HepG2 (cell line): Measurements from ENCODE around the gene ATR. TPM values are rescaled to one million over a fixed set of nuclear protein-coding genes. Genes with fewer than 3 reads are reported as not detected.
A peak's percentile ranks its signal among the peaks of the same experiment; 100 is the strongest.

ENCODE experiments used
- ELF1 ChIP-seq: sonication (generic); formaldehyde crosslinking; IDR thresholded peaks from 2 replicates; pipeline ENCODE4 v1.4.0; 2020; ENCODE audit warnings: missing genetic modification reagents
- FLYWCH1 ChIP-seq: sonication (generic); formaldehyde crosslinking; IDR thresholded peaks from 2 replicates; pipeline ENCODE4 v1.8.1; 2023; ENCODE audit warnings: mild to moderate bottlenecking, missing genetic modification reagents
- FOXC1 ChIP-seq: sonication (generic); formaldehyde crosslinking; IDR thresholded peaks from 2 replicates; pipeline ENCODE4 v1.8.0; 2022; ENCODE audit warnings: mild to moderate bottlenecking, missing genetic modification reagents, borderline replicate concordance
- HHEX ChIP-seq: IDR thresholded peaks from 2 replicates; pipeline ENCODE4 v1.6.1; 2016; ENCODE audit warnings: control low read depth
- HMG20B ChIP-seq: conservative IDR thresholded peaks from 2 replicates; pipeline ENCODE4 v1.6.1; 2016; ENCODE audit warnings: missing genetic modification reagents, missing compliant biosample characterization
- KDM5B ChIP-seq: sonication (generic); formaldehyde crosslinking; IDR thresholded peaks from 2 replicates; pipeline ENCODE4 v1.4.0; 2020; ENCODE audit warnings: missing genetic modification reagents, mild to moderate bottlenecking, borderline replicate concordance
- KLF15 ChIP-seq: sonication (generic); formaldehyde crosslinking; IDR thresholded peaks from 2 replicates; pipeline ENCODE4 v1.8.1; 2023; ENCODE audit warnings: borderline replicate concordance, mild to moderate bottlenecking, inconsistent platforms, missing genetic modification reagents, mixed read lengths
- MED8 ChIP-seq: sonication (generic); formaldehyde crosslinking; IDR thresholded peaks from 2 replicates; pipeline ENCODE4 v1.8.1; 2023; ENCODE audit warnings: mild to moderate bottlenecking, missing genetic modification reagents; ENCODE audit not compliant: insufficient replicate concordance
- NRL ChIP-seq: sonication (generic); formaldehyde crosslinking; IDR thresholded peaks from 2 replicates; pipeline ENCODE4 v1.5.0; 2020; ENCODE audit warnings: missing genetic modification reagents, mild to moderate bottlenecking, moderate library complexity, borderline replicate concordance
- REL ChIP-seq: sonication (generic); formaldehyde crosslinking; conservative IDR thresholded peaks from 2 replicates; pipeline ENCODE4 v1.8.0; 2022; ENCODE audit warnings: mild to moderate bottlenecking, missing genetic modification reagents, moderate library complexity
- RXRA ChIP-seq: sonication (generic); formaldehyde crosslinking; IDR thresholded peaks from 2 replicates; pipeline ENCODE4 v1.5.1; 2020; ENCODE audit warnings: missing genetic modification reagents
- SP5 ChIP-seq: IDR thresholded peaks from 2 replicates; pipeline ENCODE4 v1.6.1; 2016; ENCODE audit warnings: low read depth, borderline replicate concordance
- TEAD3 ChIP-seq: optimal IDR thresholded peaks from 2 replicates; pipeline ENCODE3; 2016; ENCODE audit warnings: borderline replicate concordance
- TOE1 ChIP-seq: sonication (generic); formaldehyde crosslinking; IDR thresholded peaks from 2 replicates; pipeline ENCODE4 v1.4.0; 2020; ENCODE audit warnings: mild to moderate bottlenecking, missing genetic modification reagents
- USF2 ChIP-seq, 2 experiments: sonication (generic) in 1 of 2; formaldehyde crosslinking in 1 of 2; IDR thresholded peaks; 2 replicates each; pipeline versions ENCODE4 v1.5.1 to v1.6.1; 2011 to 2020; ENCODE audit warnings: borderline replicate concordance in 1 of 2, low read depth in 1 of 2, low read length in 1 of 2, mild to moderate bottlenecking in 1 of 2, missing genetic modification reagents in 1 of 2, moderate library complexity in 1 of 2
- ZFP62 ChIP-seq: sonication (generic); formaldehyde crosslinking; IDR thresholded peaks from 2 replicates; pipeline ENCODE4 v1.4.0; 2020; ENCODE audit warnings: missing genetic modification reagents
- ZNF547 ChIP-seq: sonication (generic); formaldehyde crosslinking; IDR thresholded peaks from 2 replicates; pipeline ENCODE4 v1.5.1; 2020; ENCODE audit warnings: mild to moderate bottlenecking, missing genetic modification reagents
- ZNF580 ChIP-seq: IDR thresholded peaks from 2 replicates; pipeline ENCODE4 v1.6.1; 2016; ENCODE audit warnings: low read depth, borderline replicate concordance
- ZNF646 ChIP-seq: sonication (generic); formaldehyde crosslinking; IDR thresholded peaks from 2 replicates; pipeline ENCODE4 v1.9.0; 2021; ENCODE audit warnings: mild to moderate bottlenecking, missing genetic modification reagents
- ZNF740 ChIP-seq: sonication (generic); formaldehyde crosslinking; IDR thresholded peaks from 2 replicates; pipeline ENCODE4 v1.4.0; 2020; ENCODE audit warnings: missing genetic modification reagents
- polyA plus RNA-seq, 8 experiments: library from polyadenylated mRNA; depleted of rRNA in 3 of 8; stranded (reverse) in 7 of 8; unstranded in 1 of 8; fragments of >200 nt; fragmentation: Illumina TruSeq in 4 of 8; extraction: Trizol in 4 of 8; gene quantifications; 2 replicates each; pipeline versions ENCODE4 v1.2.1 to v1.2.3, GENCODE V29; 2011 to 2016; ENCODE audit warnings: low read depth in 4 of 8, missing spikeins in 1 of 8, mixed read lengths in 1 of 8; ENCODE audit not compliant: insufficient read depth in 1 of 8
- total RNA-seq, 5 experiments: library from RNA; depleted of rRNA; stranded (reverse); fragments of >200 nt; fragmentation: Illumina TruSeq; extraction: Trizol; gene quantifications; 2 replicates each; pipeline ENCODE4 v1.2.3, GENCODE V29; 2016; ENCODE audit warnings: low read depth in 1 of 5
- TF ChIP-seq, protein P1 (sequence below): sonication (generic); formaldehyde crosslinking; IDR thresholded peaks from 2 replicates; pipeline ENCODE4 v1.4.0; 2020; ENCODE audit warnings: mild to moderate bottlenecking, missing genetic modification reagents

The ATR gene
- total and polyA plus RNA-seq, 2 of the 13 experiments (the other 11 are each of a cell fraction or from before 2014, with no cell fraction given) = 6.6 to 17.0 TPM

DNA sequence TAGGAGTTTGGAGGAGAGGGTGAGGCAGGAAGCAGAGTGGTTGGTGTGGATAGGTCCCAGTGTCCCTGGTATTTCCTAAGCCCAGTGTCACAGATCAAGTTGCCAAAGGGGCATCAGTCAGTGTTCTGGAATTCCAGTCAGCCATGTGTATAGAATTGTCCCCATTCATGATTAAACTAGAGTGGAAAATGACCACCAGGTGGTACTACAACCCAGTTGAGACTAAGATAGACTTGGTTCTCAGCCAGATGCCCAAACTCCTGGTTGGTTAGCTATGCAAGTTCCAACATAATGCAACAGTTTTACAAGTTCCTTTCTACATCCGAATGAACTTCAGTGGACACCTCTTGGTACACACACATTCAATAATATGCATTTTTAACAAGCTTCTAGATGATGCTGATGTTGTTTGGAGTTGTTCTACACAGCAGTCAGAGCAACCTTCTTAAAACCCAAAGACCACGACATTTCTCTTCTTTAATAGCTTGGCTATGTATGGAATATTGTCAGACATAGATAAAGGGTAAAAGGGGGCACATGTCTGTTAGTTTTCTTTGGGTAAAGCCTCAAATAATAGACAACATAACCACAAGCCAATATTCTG lies 8.4 kb upstream of the ATR start (continued):
- no peak for TF ChIP-seq ZNF547 (CRISPR knock-in tag)
- peak; percentile 77 for TF ChIP-seq TEAD3
- TF ChIP-seq FLYWCH1 = no peak
- no peak for TF ChIP-seq ZNF580
- TF ChIP-seq HHEX (CRISPR knock-in tag) = no peak
- no peak for TF ChIP-seq REL
- TF ChIP-seq ELF1 (CRISPR knock-in tag) = no peak
- TF ChIP-seq TOE1 (CRISPR knock-in tag) = no peak
- no peak for TF ChIP-seq RXRA (CRISPR knock-in tag)
- no peak for TF ChIP-seq USF2 (IDR thresholded peaks at IDR 0.05; ENCODE audit: low read depth, low read length)
- no peak for TF ChIP-seq USF2 (CRISPR knock-in tag; IDR thresholded peaks at IDR 0.05; ENCODE audit: borderline replicate concordance)
- TF ChIP-seq, protein P1, sequence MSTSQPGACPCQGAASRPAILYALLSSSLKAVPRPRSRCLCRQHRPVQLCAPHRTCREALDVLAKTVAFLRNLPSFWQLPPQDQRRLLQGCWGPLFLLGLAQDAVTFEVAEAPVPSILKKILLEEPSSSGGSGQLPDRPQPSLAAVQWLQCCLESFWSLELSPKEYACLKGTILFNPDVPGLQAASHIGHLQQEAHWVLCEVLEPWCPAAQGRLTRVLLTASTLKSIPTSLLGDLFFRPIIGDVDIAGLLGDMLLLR = no peak
- TF ChIP-seq HMG20B (CRISPR knock-in tag) = no peak
- TF ChIP-seq SP5 (CRISPR knock-in tag) = no peak
- TF ChIP-seq ZFP62 (CRISPR knock-in tag) = no peak
- TF ChIP-seq ZNF646 (CRISPR knock-in tag) = no peak
- TF ChIP-seq ZNF740 = no peak
- TF ChIP-seq KDM5B (CRISPR knock-in tag) = no peak
- TF ChIP-seq FOXC1 (CRISPR knock-in tag) = no peak
- TF ChIP-seq KLF15 (CRISPR knock-in tag) = no peak
- no peak for TF ChIP-seq MED8 (CRISPR knock-in tag)
- TF ChIP-seq NRL (CRISPR knock-in tag) = no peak
